LNCAP (cell line): ENCODE data around the gene LMNTD2.

ENCODE experiments used
- TF ChIP-seq, protein P1 (sequence below): fragments of 450-650 bp; IDR thresholded peaks from 2 replicates; pipeline ENCODE4 v1.5.1; 2017; ENCODE audit warnings: mild to moderate bottlenecking

Gene LMNTD2

DNA sequence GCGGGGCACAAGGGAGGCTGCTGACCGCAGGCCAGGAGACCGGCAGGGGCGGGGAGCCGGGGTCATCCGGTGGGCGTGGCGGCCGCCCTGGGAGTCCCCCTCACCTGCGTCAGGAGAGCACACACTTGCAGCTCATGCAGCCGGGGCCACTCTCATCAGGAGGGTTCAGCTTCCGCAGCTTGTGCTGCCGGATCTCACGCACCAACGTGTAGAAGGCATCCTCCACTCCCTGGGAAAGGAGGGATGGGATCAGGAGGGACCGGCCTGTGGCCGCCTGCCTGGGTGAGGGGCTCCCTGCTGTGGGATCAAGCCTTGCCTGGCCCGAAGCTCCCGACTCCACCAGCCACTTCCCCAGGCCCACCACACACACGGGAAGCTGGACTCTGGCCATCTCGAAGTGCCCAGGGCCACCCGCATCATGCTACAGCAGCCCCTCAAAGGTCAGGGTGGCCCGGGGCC lies 28.0 kb downstream of the LMNTD2 start:
- TF ChIP-seq, protein P1, sequence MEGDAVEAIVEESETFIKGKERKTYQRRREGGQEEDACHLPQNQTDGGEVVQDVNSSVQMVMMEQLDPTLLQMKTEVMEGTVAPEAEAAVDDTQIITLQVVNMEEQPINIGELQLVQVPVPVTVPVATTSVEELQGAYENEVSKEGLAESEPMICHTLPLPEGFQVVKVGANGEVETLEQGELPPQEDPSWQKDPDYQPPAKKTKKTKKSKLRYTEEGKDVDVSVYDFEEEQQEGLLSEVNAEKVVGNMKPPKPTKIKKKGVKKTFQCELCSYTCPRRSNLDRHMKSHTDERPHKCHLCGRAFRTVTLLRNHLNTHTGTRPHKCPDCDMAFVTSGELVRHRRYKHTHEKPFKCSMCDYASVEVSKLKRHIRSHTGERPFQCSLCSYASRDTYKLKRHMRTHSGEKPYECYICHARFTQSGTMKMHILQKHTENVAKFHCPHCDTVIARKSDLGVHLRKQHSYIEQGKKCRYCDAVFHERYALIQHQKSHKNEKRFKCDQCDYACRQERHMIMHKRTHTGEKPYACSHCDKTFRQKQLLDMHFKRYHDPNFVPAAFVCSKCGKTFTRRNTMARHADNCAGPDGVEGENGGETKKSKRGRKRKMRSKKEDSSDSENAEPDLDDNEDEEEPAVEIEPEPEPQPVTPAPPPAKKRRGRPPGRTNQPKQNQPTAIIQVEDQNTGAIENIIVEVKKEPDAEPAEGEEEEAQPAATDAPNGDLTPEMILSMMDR: no peak

DNA sequence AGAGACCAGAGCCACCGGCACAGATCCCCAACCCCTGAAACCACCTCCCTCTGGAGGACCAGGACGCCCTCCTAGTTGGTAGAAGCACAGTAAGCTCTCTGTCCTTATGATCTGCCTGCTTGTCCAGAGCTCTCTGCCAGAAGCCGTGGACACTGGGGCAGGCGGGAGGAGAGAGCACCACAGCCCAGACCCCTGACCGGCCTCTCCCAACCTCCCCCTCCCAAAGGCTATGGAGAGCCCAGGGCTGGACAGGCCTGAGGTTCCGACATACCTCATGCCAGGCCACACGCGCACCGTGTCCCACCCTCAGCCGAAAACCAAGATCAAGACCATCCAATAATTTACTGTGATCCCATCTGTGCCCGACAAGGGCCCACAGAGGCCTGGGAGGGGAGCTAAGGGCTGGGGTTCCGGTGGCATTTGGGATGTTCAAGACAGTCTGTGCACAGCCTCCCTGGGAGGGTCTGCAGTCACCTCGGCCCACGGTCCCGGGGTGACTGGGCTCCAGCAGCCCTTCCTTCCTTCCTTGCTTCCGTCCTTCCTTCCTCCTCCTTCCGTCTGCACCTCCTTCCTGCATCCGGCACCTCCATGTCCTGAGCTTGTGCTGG lies 28.5 kb downstream of the LMNTD2 start:
- TF ChIP-seq, protein P1: no peak

DNA sequence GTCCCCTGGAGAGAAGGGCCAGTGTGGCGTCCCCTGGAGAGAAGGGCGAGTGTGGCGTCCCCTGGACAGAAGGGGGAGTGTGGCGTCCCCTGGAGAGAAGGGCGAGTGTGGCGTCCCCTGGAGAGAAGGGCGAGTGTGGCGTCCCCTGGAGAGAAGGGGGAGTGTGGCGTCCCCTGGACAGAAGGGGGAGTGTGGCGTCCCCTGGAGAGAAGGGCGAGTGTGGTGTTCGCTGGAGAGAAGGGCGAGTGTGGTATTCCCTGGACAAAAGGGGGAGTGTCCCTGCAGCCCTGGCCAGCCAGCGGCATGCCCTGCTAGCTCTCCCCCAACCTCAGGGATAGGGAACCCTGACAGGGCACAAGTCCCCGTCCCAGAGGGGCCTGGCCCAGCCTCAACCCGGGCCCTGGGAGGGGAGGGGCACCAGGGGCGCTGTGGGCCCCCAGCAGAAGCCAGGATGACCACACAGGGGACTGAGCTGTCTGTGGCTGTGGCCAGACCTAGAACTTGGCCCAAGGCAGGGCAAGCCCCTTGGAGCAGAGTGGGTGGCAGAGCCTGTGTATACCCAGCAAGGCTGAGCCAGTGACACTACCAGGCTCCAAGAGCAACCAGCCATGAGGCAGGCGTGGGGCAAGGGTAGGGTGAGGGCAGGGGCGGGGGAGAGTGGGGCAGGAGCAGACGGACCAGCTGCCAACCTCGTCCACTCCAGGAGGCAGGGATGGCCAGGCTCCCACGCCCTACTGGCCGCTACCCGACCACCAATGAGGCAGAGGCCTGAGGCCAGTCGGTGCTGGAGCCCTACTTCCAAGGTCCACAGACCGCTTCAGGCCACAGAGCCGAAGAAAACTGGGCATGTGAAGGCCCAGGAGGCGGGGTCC lies 29.3 kb downstream of the LMNTD2 start:
- TF ChIP-seq, protein P1: no peak

GRCh38 chr11:529728-530411 lies 30.7 kb downstream of the LMNTD2 start:
- TF ChIP-seq, protein P1: no peak

GRCh38 chr11:528815-529727 lies 31.5 kb downstream of the LMNTD2 start:
- TF ChIP-seq, protein P1: no peak

GRCh38 chr11:528166-528814 lies 32.2 kb downstream of the LMNTD2 start:
- TF ChIP-seq, protein P1: no peak
